Renal cortex interstitium (tissue), 11 donors: ENCODE measurements around the gene STAC. TPM values are rescaled to one million over a fixed set of nuclear protein-coding genes. Genes with fewer than 3 reads are reported as not detected.
"Not testable (repeated sequence)": the region's sequence is repeated elsewhere in the genome, so short reads cannot be mapped to it uniquely, and the experiment has no call there.

Experiments
- DNase-seq, 11 donors: peaks; one replicate each; pipeline ENCODE4 v3.0.0-alpha.2; 2013; ENCODE audit warnings: low read depth in 9 of 11, low spot score in 4 of 11; ENCODE audit errors: extremely low read depth in 1 of 11
- polyA plus RNA-seq, 3 donors: library from polyadenylated mRNA; unstranded; fragments of 120-200 nt; gene quantifications; one replicate each; pipeline ENCODE4 v1.2.1, GENCODE V29; 2013; ENCODE audit not compliant: insufficient read length in 3 of 3

Gene STAC
- polyA plus RNA-seq, 3 donors, result 8.7 to 11.8 (median 11.1) TPM

- DNase-seq, result no peak
Measured at GRCh38 chr3:36456784-36457183, 76.5 kb downstream of the STAC start.

- no peak for DNase-seq
Measured at GRCh38 chr3:36457667-36458066, 77.4 kb downstream of the STAC start.

GRCh38 chr3:36459177-36459576 lies 78.9 kb downstream of the STAC start:
- no peak for DNase-seq

GRCh38 chr3:36461597-36461996 lies 81.3 kb downstream of the STAC start:
- no peak for DNase-seq

GRCh38 chr3:36472045-36472444 lies 91.7 kb downstream of the STAC start:
- DNase-seq, result not testable (repeated sequence)

GRCh38 chr3:36475558-36475957 lies 95.3 kb downstream of the STAC start:
- DNase-seq, result no peak

- no peak for DNase-seq
Measured at GRCh38 chr3:36476286-36476942, 96.1 kb downstream of the STAC start.

GRCh38 chr3:36477655-36478054 lies 97.4 kb downstream of the STAC start:
- DNase-seq, result no peak

- DNase-seq, result no peak
Measured at GRCh38 chr3:36480911-36481648, 100.8 kb downstream of the STAC start.

GRCh38 chr3:36482256-36482655 lies 102.0 kb downstream of the STAC start:
- DNase-seq, result no peak

GRCh38 chr3:36482880-36483279 lies 102.6 kb downstream of the STAC start:
- no peak for DNase-seq

- no peak for DNase-seq
Measured at GRCh38 chr3:36483709-36484108, 103.4 kb downstream of the STAC start.

GRCh38 chr3:36484386-36484785 lies 104.1 kb downstream of the STAC start:
- no peak for DNase-seq

GRCh38 chr3:36486009-36486795 lies 105.9 kb downstream of the STAC start:
- DNase-seq, result no peak

GRCh38 chr3:36487616-36488015 lies 107.3 kb downstream of the STAC start:
- no peak for DNase-seq

GRCh38 chr3:36488077-36488789 lies 107.9 kb downstream of the STAC start:
- peak in 5 of 11 donors; percentile 33 to 67 (median 63) for DNase-seq

- DNase-seq, result no peak
Measured at GRCh38 chr3:36489101-36489500, 108.8 kb downstream of the STAC start.

- DNase-seq, result no peak
Measured at GRCh38 chr3:36489679-36490425, 109.5 kb downstream of the STAC start.

- no peak for DNase-seq
Measured at GRCh38 chr3:36493051-36493450, 112.7 kb downstream of the STAC start.
